ENCODE results near the gene C1QC. TPM values are rescaled to one million over a fixed set of nuclear protein-coding genes. Genes with fewer than 3 reads are reported as not detected.
"Not testable (repeated sequence)": the region's sequence is repeated elsewhere in the genome, so short reads cannot be mapped to it uniquely, and the experiment has no call there.

The C1QC gene
- total RNA-seq, 3 donors from 2014 or later: 0.38 to 0.74 (median 0.68) TPM

GRCh38 chr1:22673486-22674409 lies 30.3 kb downstream of the C1QC start:
- Mint-ChIP-seq H3K9me3 (no peaks in the 10 kb centered on the region), H3K36me3 (ENCODE audit: insufficient read depth) (no peaks in the 10 kb centered on the region), H3K27me3 (ENCODE audit: low read depth) (peaks cover 55% of the 10 kb centered on the region), H3K4me1 (ENCODE audit: low read depth) (no peaks in the 10 kb centered on the region), H3K4me3 (no peak overlapping the region)
- ATAC-seq: peak; percentile 77 to 86
- no peak for DNase-seq

GRCh38 chr1:22674410-22674749 lies 30.9 kb downstream of the C1QC start:
- H3K4me3 Mint-ChIP-seq: no peak overlapping the region
- no peak for ATAC-seq
- no peaks in the 10 kb centered on the region for H3K4me1 Mint-ChIP-seq (ENCODE audit: low read depth)

GRCh38 chr1:22676151-22676550 lies 32.7 kb downstream of the C1QC start:
- not testable (repeated sequence) for H3K36me3 Mint-ChIP-seq (ENCODE audit: insufficient read depth); DNase-seq; ATAC-seq; H3K9me3 Mint-ChIP-seq; H3K4me3 Mint-ChIP-seq; H3K4me1 Mint-ChIP-seq (ENCODE audit: low read depth)
- H3K27me3 Mint-ChIP-seq (ENCODE audit: low read depth): peaks cover 42% of the 10 kb centered on the region

More at GRCh38 chr1:22674410-22674749, 30.9 kb downstream of the C1QC start:
- Mint-ChIP-seq H3K27me3 (ENCODE audit: low read depth) (peaks cover 53% of the 10 kb centered on the region), H3K9me3 (no peaks in the 10 kb centered on the region), H3K36me3 (ENCODE audit: insufficient read depth) (no peaks in the 10 kb centered on the region)
- no peak for DNase-seq

GRCh38 chr1:22676916-22677583 lies 33.6 kb downstream of the C1QC start:
- no peaks in the 10 kb centered on the region for H3K4me1 Mint-ChIP-seq (ENCODE audit: low read depth)
- ATAC-seq (no peak), DNase-seq (no peak)
- H3K27me3 Mint-ChIP-seq (ENCODE audit: low read depth): peaks cover 36% of the 10 kb centered on the region
- no peaks in the 10 kb centered on the region for H3K9me3 Mint-ChIP-seq
- H3K36me3 Mint-ChIP-seq (ENCODE audit: insufficient read depth): no peaks in the 10 kb centered on the region
- no peak overlapping the region for H3K4me3 Mint-ChIP-seq

DNA sequence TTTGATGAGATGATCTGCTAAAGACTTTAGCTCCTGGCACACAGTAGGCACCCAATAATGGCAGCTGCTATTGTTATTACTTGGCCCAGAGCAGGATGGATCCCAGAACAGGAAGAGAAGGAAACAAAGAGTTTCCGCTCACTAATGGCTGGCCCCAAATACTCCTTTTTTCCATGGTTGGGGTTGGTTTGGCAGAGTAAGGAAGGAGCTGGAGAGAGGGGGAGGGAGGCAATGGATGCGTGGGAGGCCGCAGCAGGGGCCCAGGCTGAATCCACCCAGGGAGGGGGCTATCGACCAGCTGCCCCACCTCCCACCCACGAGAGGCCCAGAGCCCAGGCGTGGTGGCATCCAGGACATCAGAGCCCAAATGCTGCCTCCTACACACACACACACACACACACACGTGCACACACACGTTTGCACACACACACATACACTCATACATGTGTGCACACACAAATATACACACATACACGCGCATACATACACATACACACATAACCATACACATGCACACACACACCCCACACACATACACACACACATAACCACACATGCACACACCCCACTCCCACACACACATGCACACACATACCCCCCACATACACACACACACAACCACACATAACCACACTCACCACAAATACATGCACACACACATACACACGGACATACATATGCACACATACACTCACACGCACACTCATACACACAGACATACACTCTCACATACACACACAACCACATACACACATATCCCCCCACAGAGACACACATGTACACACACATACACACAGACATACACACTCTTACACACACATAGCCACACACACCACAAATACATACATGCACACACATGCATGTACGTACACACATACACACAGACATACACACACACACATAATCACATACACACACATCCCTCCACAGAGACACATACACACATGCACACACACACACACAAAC lies 34.8 kb downstream of the C1QC start:
- Mint-ChIP-seq H3K9me3 (no peaks in the 10 kb centered on the region), H3K36me3 (ENCODE audit: insufficient read depth) (no peaks in the 10 kb centered on the region), H3K27me3 (ENCODE audit: low read depth) (peaks cover 26% of the 10 kb centered on the region), H3K4me3 (no peak overlapping the region), H3K4me1 (ENCODE audit: low read depth) (no peaks in the 10 kb centered on the region)
- DNase-seq (no peak), ATAC-seq (no peak)

DNA sequence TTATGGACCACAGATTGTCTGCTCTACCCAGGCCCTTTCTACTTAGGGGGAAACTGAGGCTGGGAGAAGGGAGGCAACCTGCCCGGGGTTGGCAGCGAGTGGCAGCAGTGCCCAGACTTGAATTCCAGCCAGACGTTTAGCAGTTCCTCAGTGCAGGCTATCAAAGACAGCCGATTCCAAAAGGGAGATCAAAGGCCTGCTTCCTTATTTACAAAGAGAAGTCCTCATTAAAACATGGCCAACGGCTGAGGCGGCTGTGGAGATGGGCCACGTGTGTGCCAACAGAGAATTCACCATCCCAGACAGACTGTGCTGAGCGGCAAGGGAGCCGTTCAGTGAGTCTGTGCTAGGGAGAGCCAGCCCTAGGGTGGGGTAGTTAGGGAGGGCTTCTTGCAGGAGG lies 37.3 kb downstream of the C1QC start:
- H3K4me3 Mint-ChIP-seq: no peak overlapping the region

DNA sequence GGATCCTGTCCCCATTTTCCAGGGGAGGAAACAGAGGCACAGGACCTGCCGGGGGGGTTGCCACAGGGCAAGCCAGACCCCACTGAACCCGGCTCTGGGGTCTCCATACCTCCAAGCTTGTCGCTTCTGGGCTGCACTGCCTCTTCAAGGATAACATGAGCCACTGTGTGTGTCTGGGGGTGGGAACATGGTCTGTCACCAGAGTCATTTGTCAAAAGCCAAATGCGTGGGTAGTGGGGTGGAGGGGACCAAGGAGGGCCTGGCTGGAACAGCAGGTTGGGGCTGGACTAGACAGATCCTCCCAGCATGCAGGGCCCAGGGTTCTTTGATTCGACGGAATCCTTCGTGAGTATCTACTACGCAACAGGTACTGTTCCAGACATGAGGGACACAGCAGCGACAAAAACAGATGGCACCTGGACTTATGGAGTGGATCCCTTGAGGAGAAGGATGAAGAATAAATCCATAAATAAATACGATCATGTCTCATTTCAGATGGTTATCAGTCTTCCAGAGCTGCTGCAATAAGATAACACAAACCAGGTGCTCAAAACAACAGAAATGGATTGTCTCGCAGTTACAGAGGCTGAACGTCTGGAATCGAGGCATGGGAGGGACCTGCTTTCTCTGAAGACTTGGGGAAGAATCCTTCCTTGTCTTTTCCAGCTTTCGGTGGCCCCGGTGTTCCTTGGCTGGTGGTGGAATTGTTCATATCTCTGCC lies 38.3 kb downstream of the C1QC start:
- ATAC-seq: no peak
- Mint-ChIP-seq H3K4me3 (no peak overlapping the region), H3K9me3 (no peaks in the 10 kb centered on the region), H3K36me3 (ENCODE audit: insufficient read depth) (no peaks in the 10 kb centered on the region), H3K27me3 (ENCODE audit: low read depth) (peaks cover 15% of the 10 kb centered on the region), H3K4me1 (ENCODE audit: low read depth) (no peaks in the 10 kb centered on the region)
- no peak for DNase-seq

More for the DNA sequence above, 37.3 kb downstream of the C1QC start:
- DNase-seq (no peak), ATAC-seq (no peak)
- Mint-ChIP-seq H3K9me3 (no peaks in the 10 kb centered on the region), H3K27me3 (ENCODE audit: low read depth) (peaks cover 15% of the 10 kb centered on the region), H3K36me3 (ENCODE audit: insufficient read depth) (no peaks in the 10 kb centered on the region), H3K4me1 (ENCODE audit: low read depth) (no peaks in the 10 kb centered on the region)

- Mint-ChIP-seq H3K27me3 (ENCODE audit: low read depth) (peaks cover 24% of the 10 kb centered on the region), H3K36me3 (ENCODE audit: insufficient read depth) (no peaks in the 10 kb centered on the region), H3K4me1 (ENCODE audit: low read depth) (no peaks in the 10 kb centered on the region), H3K9me3 (no peaks in the 10 kb centered on the region), H3K4me3 (no peak overlapping the region)
- DNase-seq (no peak), ATAC-seq (no peak)
These were observed 40.1 kb downstream of the C1QC start for GRCh38 chr1:22683547-22683946.

- no peak for ATAC-seq
- Mint-ChIP-seq H3K4me3 (no peak overlapping the region), H3K36me3 (ENCODE audit: insufficient read depth) (no peaks in the 10 kb centered on the region), H3K9me3 (no peaks in the 10 kb centered on the region), H3K4me1 (ENCODE audit: low read depth) (no peaks in the 10 kb centered on the region), H3K27me3 (ENCODE audit: low read depth) (peaks cover 26% of the 10 kb centered on the region)
- no peak for DNase-seq
These were observed 42.2 kb downstream of the C1QC start for GRCh38 chr1:22685591-22686059.

- H3K4me1 Mint-ChIP-seq (ENCODE audit: low read depth): no peaks in the 10 kb centered on the region
- H3K4me3 Mint-ChIP-seq: no peak overlapping the region
- no peaks in the 10 kb centered on the region for H3K36me3 Mint-ChIP-seq (ENCODE audit: insufficient read depth)
- no peaks in the 10 kb centered on the region for H3K9me3 Mint-ChIP-seq
- peaks cover 22% of the 10 kb centered on the region for H3K27me3 Mint-ChIP-seq (ENCODE audit: low read depth)
- no peak for DNase-seq
- ATAC-seq: no peak
These were observed 43.8 kb downstream of the C1QC start for GRCh38 chr1:22687191-22687590.

DNA sequence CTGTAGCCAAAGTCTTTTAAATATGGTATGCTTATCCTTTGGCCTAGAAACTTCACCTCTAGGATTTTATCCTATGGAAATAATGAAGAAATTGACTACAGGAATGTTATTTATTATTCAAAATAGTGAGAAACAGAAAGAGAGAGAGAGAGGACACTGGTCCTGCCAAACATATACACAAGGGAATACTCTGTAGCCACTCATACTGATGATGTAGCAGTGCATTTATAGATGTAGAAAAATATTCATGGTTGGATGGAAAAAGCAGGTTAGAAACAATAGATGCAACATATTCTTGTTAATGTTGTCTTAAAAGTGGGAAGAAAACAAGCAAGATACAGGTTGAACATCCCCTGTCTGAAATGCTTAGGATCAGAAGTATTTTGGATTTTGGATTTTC lies 45.0 kb downstream of the C1QC start:
- Mint-ChIP-seq H3K27me3 (ENCODE audit: low read depth) (peaks cover 22% of the 10 kb centered on the region), H3K4me1 (ENCODE audit: low read depth) (no peaks in the 10 kb centered on the region), H3K9me3 (no peaks in the 10 kb centered on the region), H3K4me3 (no peak overlapping the region), H3K36me3 (ENCODE audit: insufficient read depth) (no peaks in the 10 kb centered on the region)
- DNase-seq (no peak), ATAC-seq (no peak)

DNA sequence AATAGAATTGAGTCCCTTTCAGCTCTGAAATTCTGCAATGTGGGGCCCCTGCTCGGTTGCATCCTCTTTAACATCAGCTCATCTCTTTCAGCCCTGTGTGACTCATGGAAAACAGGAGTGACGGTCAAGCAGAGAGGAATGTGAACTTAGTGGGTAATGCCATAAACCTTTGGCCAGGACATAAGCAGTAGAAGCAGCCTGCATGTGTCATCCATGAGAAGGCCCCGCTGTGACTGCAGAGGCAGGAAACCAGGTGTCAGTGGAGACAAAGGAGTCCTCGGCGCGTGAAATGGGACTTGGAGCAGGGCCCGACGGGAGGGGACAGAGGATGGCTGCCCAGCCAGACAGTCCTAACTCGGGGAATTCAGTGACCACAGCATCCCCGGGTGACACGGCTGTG lies 46.1 kb downstream of the C1QC start:
- H3K9me3 Mint-ChIP-seq: no peaks in the 10 kb centered on the region
- DNase-seq: no peak
- H3K36me3 Mint-ChIP-seq (ENCODE audit: insufficient read depth): no peaks in the 10 kb centered on the region
- ATAC-seq: no peak
- peaks cover 15% of the 10 kb centered on the region for H3K27me3 Mint-ChIP-seq (ENCODE audit: low read depth)
- no peak overlapping the region for H3K4me3 Mint-ChIP-seq
- H3K4me1 Mint-ChIP-seq (ENCODE audit: low read depth): no peaks in the 10 kb centered on the region

DNA sequence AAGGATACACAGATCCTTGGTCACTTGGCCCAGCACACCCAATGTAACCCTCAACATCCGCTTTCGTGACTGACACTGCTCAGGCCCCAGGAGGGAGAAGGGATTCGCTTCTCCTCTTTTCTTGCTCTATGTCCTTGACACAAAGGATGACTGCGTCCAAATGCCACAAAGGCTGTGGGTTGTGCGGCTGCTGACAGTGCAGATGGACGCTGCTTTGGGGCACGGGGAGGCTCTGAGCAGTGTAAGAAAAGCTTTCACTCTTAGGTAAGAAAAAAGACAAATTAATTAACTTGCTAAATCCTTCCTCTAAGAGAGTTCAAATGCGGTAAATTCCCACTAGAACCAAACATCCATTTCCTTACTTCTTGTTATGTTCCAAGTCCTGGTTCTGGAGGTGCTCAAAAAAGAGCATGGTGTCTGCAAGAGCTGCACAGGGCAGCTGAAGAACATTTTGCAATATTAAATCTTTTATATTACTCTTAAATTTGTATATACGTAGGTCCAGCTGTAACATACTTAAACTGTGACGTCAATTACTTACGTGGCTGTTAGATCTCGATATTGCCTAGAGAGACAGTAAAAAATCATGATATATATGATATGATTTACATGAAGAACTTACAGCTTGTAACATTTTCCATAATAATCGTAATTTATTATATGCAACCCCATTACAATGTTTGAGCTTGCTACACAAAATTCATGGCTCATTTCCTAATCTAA lies 47.8 kb downstream of the C1QC start:
- no peaks in the 10 kb centered on the region for H3K4me1 Mint-ChIP-seq (ENCODE audit: low read depth)

More for the DNA sequence above, 47.8 kb downstream of the C1QC start:
- H3K4me3 Mint-ChIP-seq: no peak overlapping the region
- ATAC-seq (no peak), DNase-seq (no peak)
- no peaks in the 10 kb centered on the region for H3K9me3 Mint-ChIP-seq
- peaks cover 11% of the 10 kb centered on the region for H3K27me3 Mint-ChIP-seq (ENCODE audit: low read depth)
- no peaks in the 10 kb centered on the region for H3K36me3 Mint-ChIP-seq (ENCODE audit: insufficient read depth)
